GM19455 (cell line): ENCODE measurements around the gene GLB1L3.
A peak's percentile ranks its signal among the peaks of the same experiment; 100 is the strongest.
"Not testable (repeated sequence)": the region's sequence is repeated elsewhere in the genome, so short reads cannot be mapped to it uniquely, and the experiment has no call there.

Experiments used
- ATAC-seq: cut with Tn5 transposase; IDR thresholded peaks from one replicate; pipeline ENCODE4 v1.9.1; 2021; ENCODE audit not compliant: unreplicated experiment

The GLB1L3 gene

GRCh38 chr11:134250246-134250645, 25.9 kb upstream of the GLB1L3 start:
- no peak for ATAC-seq

- ATAC-seq = no peak
Observed at GRCh38 chr11:134250675-134251074, 25.5 kb upstream of the GLB1L3 start.

DNA sequence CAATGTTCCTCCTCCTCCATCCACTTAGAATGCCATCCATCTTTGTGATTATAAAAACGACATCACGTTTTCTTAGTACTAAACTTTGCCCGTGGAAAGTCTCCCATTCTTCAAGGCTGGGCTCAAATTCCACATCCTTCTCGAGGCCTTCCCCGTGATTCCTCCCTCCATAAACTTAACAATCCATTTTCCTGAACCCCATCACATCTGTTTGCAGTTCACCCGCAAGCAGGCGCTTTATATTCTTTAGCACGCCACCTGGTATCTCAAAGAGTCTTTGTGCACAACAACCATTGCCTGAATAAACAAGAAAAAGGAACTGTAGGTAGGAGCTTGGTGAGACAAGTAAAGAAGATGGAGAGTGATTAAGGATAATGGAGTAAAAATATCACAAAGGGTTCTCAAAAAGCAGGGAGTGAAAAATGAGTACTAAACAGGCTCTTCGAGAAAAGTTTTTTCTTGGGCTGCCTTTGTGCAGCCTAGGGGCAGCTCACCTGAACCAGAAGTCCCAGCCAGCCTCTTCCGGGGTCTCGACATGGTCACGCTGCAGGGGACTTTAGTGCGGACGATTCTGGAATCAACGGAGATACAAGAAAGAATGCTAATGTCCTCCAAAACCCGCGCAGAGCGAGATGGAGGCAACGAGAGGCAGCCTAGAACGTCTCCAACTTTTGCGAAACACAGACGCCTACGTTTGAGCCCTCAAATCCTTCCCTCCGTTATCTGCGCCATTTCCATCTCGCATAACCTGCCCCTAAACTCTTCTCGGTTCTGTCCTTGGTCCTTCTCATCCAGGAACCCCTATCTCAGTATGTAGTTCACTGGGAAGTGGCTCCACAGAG, 23.6 kb upstream of the GLB1L3 start:
- ATAC-seq = peak; percentile 30

DNA sequence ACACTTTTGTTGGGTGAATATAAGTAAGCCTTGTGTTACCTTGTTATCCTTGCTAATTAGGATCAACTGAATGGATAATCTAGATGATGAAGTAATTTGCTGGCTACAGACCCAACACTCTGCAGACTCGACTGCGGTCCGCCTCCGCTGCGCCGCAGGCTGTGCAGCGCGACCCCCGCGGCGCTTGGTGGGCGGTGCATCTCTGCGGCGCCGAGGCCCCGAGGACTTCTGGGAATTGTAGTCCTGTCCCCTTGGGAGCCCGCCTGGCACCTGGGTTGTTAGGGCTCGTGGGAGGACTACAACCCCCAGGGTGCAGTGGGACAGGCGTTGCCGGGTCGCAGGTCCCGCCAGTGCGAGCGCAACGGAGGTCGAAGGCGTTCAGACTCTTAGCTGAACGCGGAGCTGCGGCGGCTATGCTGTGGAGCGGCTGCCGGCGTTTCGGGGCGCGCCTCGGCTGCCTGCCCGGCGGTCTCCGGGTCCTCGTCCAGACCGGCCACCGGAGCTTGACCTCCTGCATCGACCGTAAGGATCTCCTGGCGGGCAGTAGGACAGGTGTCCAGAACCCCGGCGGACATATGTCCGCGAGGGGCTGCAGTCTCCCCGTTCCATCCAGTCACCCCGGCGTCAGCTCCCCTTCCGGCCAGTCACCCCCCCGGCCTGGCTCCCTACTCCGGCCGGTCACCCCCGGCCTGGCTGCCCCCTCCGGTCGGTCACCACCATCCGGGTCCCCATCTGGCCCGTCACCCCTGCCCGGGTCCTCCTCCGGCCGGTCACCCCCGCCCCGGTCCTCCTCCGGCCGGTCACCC, 22.8 kb upstream of the GLB1L3 start, which contains the start of the genes ACAD8 and THYN1:
ACAD8 (plus strand) TSS at position 381 of the 806 bp plus-strand sequence; CDS start at position 414, 33 bp downstream.
THYN1 (minus strand) TSS at position 165 of the 806 bp plus-strand sequence. CDS start 470 bp downstream, outside the sequence.
- peak; percentile 99 for ATAC-seq

DNA sequence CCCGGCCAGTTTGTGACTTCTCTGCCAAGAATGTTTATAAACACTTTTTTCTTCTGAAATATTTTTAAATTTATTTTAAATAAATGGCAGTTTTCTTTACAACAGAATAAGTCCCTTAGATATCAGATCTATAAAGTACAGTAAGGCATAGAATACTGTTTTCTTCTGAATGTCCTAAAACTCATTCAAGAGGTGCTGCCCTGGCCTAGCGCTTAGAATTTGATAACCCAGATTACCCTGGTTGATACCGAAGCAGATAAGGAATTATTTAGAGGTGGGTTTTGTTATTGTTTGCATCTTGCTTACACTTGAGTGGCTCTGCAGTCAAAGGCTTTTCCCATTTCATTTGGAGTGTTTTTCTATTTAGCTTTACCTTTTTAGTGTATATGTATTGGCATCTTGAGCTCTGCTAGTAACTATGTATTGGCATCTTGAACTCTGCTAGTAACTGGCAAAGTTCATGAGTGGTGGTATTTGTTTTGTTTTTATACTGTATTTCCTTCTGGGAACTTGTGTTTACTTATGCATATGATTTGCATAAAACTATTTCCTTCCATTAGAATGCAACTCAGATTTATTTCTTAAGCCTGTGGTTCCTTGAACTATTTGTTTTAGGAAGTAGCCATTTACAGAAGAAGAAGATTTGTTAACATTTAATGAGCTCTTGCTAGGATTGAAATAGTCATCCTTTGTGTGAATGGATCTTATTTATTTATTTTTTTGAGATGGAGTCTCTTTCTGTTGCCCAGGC, 21.6 kb upstream of the GLB1L3 start:
- ATAC-seq = no peak

DNA sequence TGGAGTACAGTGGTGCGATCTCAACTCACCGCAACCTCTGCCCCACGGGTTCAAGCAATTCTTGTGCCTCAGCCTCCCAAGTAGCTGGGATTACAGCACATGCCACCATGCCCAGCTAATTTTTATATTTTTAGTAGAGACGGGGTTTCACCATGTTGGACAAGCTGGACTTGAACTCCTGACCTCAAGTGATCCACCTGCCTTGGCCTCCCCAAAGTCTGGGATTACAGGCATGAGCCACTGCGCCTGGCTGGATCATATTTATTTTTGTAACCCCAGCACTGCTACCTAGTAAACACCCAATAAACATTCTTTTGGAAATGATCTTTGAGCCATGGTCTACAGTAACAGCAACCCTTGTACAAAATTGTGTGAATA, 21.0 kb upstream of the GLB1L3 start:
- not testable (repeated sequence) for ATAC-seq

DNA sequence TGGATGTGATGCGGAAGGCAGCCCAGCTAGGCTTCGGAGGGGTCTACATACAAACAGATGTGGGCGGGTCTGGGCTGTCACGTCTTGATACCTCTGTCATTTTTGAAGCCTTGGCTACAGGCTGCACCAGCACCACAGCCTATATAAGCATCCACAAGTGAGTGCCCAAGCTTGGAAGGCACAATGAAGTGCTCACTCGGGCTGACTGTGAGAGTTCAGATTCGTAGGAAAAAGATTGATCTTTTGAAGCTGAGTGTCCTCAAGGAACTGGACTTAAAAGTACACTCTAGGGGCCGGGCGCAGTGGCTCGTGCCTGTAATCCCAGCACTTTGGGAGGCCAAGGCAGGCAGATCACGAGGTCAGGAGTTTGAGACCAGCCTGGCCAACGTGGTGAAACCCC, 19.1 kb upstream of the GLB1L3 start:
- no peak for ATAC-seq

GRCh38 chr11:134258577-134258976, 17.6 kb upstream of the GLB1L3 start:
- no peak for ATAC-seq

DNA sequence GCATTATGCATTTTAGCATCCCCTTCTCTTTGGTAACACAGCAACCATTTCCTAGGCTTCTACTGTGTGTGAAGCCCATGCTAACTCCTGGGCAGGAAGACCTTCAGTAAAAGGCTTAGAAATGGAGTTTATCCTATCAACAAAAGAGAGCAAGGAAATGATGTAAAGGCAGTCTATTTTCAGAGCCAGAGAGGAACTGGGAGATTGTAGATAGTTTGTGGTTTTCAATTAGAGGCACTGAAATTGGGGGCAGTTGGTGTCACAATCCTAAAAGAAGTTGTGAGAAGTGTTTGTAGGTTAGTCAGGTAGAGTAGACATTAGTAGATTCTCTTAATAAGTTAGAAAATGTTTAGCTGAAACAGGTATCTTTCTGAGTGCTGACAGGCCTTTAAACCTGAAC, 15.7 kb upstream of the GLB1L3 start:
- ATAC-seq = no peak

GRCh38 chr11:134260983-134261382, 15.2 kb upstream of the GLB1L3 start:
- ATAC-seq = no peak

DNA sequence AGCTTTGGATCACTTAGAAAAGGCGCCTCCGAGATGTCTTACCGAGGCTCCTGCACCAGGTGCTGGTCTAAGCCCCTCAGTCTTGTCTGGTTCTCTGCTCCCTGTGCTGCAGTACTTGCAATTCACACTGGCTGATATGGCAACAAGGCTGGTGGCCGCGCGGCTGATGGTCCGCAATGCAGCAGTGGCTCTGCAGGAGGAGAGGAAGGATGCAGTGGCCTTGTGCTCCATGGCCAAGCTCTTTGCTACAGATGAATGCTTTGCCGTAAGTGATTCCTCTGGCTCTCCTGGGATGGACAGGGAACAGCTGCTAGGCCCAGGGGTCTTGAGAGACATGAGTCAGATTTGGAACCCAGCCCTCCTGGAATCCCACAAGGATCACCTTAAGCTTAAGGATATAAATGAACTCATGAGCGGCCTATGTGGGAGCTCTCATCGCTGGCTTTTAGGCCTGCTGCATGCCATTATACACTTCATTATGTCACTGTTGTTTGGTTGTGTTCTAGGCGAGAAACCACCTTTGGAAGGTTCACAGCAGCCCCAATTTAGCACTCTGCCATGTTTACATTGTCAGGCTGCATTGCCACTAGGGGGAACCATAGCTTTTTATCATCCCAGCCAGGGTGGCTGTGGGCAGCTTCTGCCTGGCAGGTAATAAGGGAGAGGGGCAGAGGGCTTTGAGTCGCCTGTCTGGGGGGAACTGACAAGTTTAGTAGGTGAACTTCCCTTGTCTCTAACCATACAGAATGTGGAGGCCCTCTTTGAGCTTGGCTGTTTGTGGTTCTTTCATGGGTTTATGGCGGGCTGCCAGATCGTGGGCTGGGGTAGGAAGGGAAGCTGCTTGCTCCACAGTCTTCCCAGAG, 14.3 kb upstream of the GLB1L3 start:
- ATAC-seq = no peak

- ATAC-seq = no peak
Observed at GRCh38 chr11:134264966-134265764, 11.0 kb upstream of the GLB1L3 start.

- ATAC-seq = no peak
Observed at GRCh38 chr11:134266440-134266839, 9.7 kb upstream of the GLB1L3 start.

DNA sequence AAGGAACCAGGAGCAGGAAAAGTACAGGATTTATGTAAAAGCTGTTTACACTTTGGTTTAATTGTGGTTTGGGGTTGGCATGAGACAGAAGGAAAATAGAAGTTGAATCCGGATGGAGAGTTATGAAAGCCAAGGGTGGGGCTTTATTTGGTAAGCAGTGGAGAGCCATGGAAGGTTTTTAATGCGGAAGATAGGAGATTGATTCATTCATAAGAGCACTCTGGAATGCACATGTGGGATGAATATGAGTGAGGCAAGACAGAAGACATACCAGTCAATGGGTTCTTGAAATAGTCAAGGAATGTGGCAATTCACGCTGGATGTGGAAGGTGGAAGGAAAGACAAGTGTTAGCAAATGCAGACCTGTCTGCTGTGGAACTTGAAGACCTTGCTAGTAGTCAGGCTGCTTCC, 9.3 kb upstream of the GLB1L3 start:
- ATAC-seq = no peak

DNA sequence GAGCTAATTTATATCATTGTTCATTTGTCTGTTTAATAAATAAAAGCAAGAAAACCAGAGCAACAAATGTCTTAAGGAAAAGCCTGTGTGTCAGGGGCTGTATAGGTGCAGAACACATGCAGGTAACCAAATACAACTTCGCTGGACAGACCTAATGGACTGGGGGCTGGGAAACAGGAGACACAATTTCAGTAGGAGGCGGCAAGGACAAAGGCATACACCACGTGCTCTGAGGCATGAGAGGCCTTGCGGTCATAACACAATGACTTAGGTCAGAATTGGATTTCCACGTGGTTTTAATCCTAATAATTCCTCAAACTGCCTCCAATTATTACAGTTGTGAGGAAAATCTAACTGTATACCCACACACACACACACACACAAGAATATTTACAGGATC, 8.7 kb upstream of the GLB1L3 start:
- ATAC-seq = no peak

DNA sequence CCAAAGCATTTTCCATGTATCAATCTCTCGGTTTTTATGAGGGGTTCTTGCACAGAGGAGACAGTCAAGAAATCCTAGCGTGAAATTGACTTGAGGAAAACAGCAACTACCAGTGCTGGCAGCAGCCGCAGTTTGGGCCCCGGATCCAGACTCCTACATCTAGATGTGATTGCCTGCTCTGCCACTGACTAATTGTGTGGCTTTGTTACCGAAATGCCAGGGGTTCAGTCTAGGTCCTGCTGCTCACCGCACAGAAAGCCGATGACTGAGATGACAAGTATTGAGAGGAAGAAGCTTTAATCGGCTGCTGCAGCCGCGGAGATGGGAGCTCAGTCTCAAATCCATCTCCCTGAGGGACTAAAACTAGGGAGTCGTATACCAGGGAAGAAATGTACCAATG, 8.2 kb upstream of the GLB1L3 start:
- no peak for ATAC-seq

- ATAC-seq = no peak
Observed at GRCh38 chr11:134270250-134270714, 5.9 kb upstream of the GLB1L3 start.

DNA sequence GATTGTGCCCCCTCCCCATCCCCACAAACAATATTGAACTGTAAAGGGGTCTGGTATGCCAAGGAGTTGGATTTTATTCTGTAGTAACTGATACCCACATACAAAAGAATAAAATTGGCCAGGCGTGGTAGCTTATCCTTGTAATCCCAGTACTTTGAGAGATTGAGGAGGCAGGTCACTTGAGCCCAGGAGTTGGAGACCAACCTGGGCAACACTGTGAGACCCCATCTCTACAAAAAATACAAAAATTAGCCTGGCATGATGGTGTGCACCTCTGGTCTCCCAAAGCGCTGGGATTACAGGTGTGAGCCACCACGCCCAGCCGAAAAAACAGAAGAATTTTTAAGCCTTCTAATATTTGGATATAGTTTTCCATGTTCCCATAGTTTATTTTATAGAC, 4.2 kb upstream of the GLB1L3 start:
- no peak for ATAC-seq
